Testis (tissue), 2 donors: ENCODE results near the gene C5orf58.

Source experiments
- POLR2A ChIP-seq: fragments of 450-650 bp; IDR thresholded peaks from one replicate; pipeline ENCODE4 v1.6.1; 2017; ENCODE audit warnings: antibody characterized with exemption, mild to moderate bottlenecking, moderate library complexity
- TF ChIP-seq, protein P1 (sequence below), 3 experiments: fragments of 450-650 bp in 2 of 3; fragments of 200-600 bp in 1 of 3; sonication (generic) in 1 of 3; IDR thresholded peaks; one replicate each; pipeline ENCODE4 v1.5.1; 2016 to 2019; ENCODE audit warnings: antibody characterized with exemption in 3 of 3, mild to moderate bottlenecking in 2 of 3, moderate library complexity in 1 of 3

DNA sequence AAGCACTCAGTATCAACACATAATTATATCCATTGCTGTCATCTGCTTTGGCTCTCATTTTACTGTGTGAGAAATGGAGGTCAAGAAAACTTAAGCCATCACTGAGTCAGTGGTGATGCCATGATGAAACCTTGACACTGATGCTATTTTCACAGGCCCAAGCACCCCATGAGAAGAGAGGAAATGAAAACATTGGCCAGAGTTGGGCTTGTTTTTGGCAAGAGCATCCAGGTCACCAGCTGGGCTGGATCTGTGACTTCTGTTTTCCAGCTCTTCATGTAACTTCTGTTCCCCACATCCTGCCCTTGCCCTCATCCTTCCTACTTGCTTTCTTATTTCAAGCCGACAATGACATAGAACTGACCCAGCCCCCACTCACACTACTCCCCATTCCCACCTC lies 54.7 kb downstream of the C5orf58 start:
- TF ChIP-seq, protein P1, sequence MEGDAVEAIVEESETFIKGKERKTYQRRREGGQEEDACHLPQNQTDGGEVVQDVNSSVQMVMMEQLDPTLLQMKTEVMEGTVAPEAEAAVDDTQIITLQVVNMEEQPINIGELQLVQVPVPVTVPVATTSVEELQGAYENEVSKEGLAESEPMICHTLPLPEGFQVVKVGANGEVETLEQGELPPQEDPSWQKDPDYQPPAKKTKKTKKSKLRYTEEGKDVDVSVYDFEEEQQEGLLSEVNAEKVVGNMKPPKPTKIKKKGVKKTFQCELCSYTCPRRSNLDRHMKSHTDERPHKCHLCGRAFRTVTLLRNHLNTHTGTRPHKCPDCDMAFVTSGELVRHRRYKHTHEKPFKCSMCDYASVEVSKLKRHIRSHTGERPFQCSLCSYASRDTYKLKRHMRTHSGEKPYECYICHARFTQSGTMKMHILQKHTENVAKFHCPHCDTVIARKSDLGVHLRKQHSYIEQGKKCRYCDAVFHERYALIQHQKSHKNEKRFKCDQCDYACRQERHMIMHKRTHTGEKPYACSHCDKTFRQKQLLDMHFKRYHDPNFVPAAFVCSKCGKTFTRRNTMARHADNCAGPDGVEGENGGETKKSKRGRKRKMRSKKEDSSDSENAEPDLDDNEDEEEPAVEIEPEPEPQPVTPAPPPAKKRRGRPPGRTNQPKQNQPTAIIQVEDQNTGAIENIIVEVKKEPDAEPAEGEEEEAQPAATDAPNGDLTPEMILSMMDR (IDR thresholded peaks at IDR 0.05) = no peak
- no peak for TF ChIP-seq POLR2A
